ENCODE results near the gene SLC17A4. TPM values are rescaled to one million over a fixed set of nuclear protein-coding genes. Genes with fewer than 3 reads are reported as not detected.

The SLC17A4 gene
- total and polyA plus RNA-seq, 2 of the 13 experiments (the other 11 are each of a cell fraction or from before 2014, with no cell fraction given) = 0.07 TPM; not detected in 1

- POLR2A ChIA-PET = no interaction called here
- Histone ChIP-seq H2AFZ (ENCODE audit: low read length) (no peak overlapping the region), H3K36me3 (replicated peaks in 1 of 2; ENCODE audit: control insufficient read depth in 1 of 2, insufficient read depth in 2 of 2, low read length in 2 of 2) (no peaks in the 10 kb centered on the region), H3K27ac (ENCODE audit: extremely low read length, insufficient read depth, low read length) (no peak overlapping the region), H3K9me3 (ENCODE audit: low read length) (no peaks in the 10 kb centered on the region), H3K9ac (ENCODE audit: insufficient read depth, low read depth, low read length) (no peak overlapping the region), H3K79me2 (ENCODE audit: insufficient read depth, low read length) (no peaks in the 10 kb centered on the region), H3K4me1 (ENCODE audit: insufficient read depth, low read length) (no peaks in the 10 kb centered on the region), H3K4me2 (ENCODE audit: low read depth, low read length) (no peak overlapping the region), H3K4me3 (replicated peaks in 1 of 3; ENCODE audit: insufficient read depth in 1 of 3, low read depth in 2 of 3, low read length in 3 of 3) (no peak overlapping the region), H4K20me1 (ENCODE audit: insufficient read depth, low read length) (no peaks in the 10 kb centered on the region), H3K27me3 (ENCODE audit: control insufficient read depth in 1 of 2, insufficient read depth in 2 of 2, low read length in 2 of 2) (0 out of 5 replicates have a peak, but pooled peaks cover 0 to 6% of the 10 kb centered on the region in 2 experiments)
- TF ChIP-seq ZNF841 (CRISPR knock-in tag; IDR thresholded peaks at IDR 0.05; ENCODE audit: borderline replicate concordance) = no peak
- no peak for TF ChIP-seq GABPB1 (CRISPR knock-in tag; IDR thresholded peaks at IDR 0.05)
- TF ChIP-seq IRF2 (CRISPR knock-in tag; IDR thresholded peaks at IDR 0.05) = no peak
- TF ChIP-seq ZBTB8A (CRISPR knock-in tag; IDR thresholded peaks at IDR 0.05; ENCODE audit: borderline replicate concordance, low read depth) = no peak
- no peak for TF ChIP-seq RELA (CRISPR knock-in tag; IDR thresholded peaks at IDR 0.05)
- no peak for TF ChIP-seq ZIK1 (CRISPR knock-in tag; IDR thresholded peaks at IDR 0.05; ENCODE audit: borderline replicate concordance, low read depth)
- no peak for TF ChIP-seq ZBTB20 (CRISPR knock-in tag; IDR thresholded peaks at IDR 0.05; ENCODE audit: borderline replicate concordance, low read depth)
- FAIRE-seq (no peak), ATAC-seq (no peak), DNase-seq (ENCODE audit: low spot score) (no peak)
- in situ Hi-C loops (cut with HindIII; ENCODE audit: extremely low pct_ligation_motif_present, low pct_unique_long_range_greater_than_20kb) (no loop called here), intact Hi-C loops (cut with micrococcal nuclease; ENCODE audit: unreplicated experiment) (no loop called here)
- CTCF ChIA-PET (ENCODE audit: low intra/inter-chr PET ratio, low total read pairs) = no interaction called here
- WGBS (ENCODE audit: low lambda C conversion rate) = 4% methylated on average over 4 of the region's 4 CpGs
- BruUV-seq (replicated peaks) = no TSS peak
These were observed 23.5 kb downstream of the SLC17A4 start for GRCh38 chr6:25777856-25778649.

DNA sequence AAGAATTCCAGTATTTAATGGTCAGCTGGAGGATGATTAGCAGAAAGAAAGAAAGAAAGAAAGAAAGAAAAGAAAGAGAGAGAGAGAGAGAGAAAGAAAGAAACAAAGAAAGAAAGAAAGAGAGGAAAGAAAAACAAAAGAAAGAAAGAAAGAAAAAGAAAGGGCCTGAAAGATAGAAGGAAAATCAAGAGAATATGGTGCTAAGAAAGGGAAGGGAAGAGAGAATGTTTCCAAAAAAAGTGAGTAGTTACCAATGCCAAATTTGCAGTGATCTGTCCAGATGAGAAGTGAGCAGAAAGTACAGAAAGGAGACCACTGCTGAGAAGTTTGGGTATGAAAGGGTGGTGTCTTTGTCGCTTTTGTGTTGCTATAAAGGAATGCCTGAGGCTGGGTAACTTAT is 26.6 kb downstream of the SLC17A4 start:
- Histone ChIP-seq H3K4me3 (replicated peaks in 1 of 3; ENCODE audit: insufficient read depth in 1 of 3, low read depth in 2 of 3, low read length in 3 of 3) (no peak overlapping the region), H3K27me3 (ENCODE audit: control insufficient read depth in 1 of 2, insufficient read depth in 2 of 2, low read length in 2 of 2) (0 out of 5 replicates have a peak, but pooled peaks cover 0 to 6% of the 10 kb centered on the region in 2 experiments), H3K4me2 (ENCODE audit: low read depth, low read length) (no peak overlapping the region), H3K27ac (ENCODE audit: extremely low read length, insufficient read depth, low read length) (no peak overlapping the region), H4K20me1 (ENCODE audit: insufficient read depth, low read length) (no peaks in the 10 kb centered on the region), H3K9me3 (ENCODE audit: low read length) (no peaks in the 10 kb centered on the region), H2AFZ (ENCODE audit: low read length) (no peak overlapping the region), H3K4me1 (ENCODE audit: insufficient read depth, low read length) (no peaks in the 10 kb centered on the region), H3K9ac (ENCODE audit: insufficient read depth, low read depth, low read length) (no peak overlapping the region), H3K36me3 (replicated peaks in 1 of 2; ENCODE audit: control insufficient read depth in 1 of 2, insufficient read depth in 2 of 2, low read length in 2 of 2) (no peaks in the 10 kb centered on the region), H3K79me2 (ENCODE audit: insufficient read depth, low read length) (no peaks in the 10 kb centered on the region)
- intact Hi-C loops (cut with micrococcal nuclease; ENCODE audit: unreplicated experiment) (no loop called here), in situ Hi-C loops (cut with HindIII; ENCODE audit: extremely low pct_ligation_motif_present, low pct_unique_long_range_greater_than_20kb) (no loop called here)
- BruUV-seq (replicated peaks) = no TSS peak
- ATAC-seq (no peak), DNase-seq (ENCODE audit: low spot score) (no peak), FAIRE-seq (no peak)
- WGBS (ENCODE audit: low lambda C conversion rate) = 58% methylated on average over 1 of the region's 1 CpG
- POLR2A ChIA-PET = no interaction called here
- CTCF ChIA-PET (ENCODE audit: low intra/inter-chr PET ratio, low total read pairs) = no interaction called here
- TF ChIP-seq FOXA3 (CRISPR knock-in tag; IDR thresholded peaks at IDR 0.05) (no peak), ZNF510 (CRISPR knock-in tag; IDR thresholded peaks at IDR 0.05; ENCODE audit: low read depth) (no peak), ZNF337 (CRISPR knock-in tag; IDR thresholded peaks at IDR 0.05; ENCODE audit: borderline replicate concordance, low read depth) (no peak), KAT2B (IDR thresholded peaks at IDR 0.05; ENCODE audit: borderline replicate concordance, low read depth, low read length) (no peak), MIER2 (CRISPR knock-in tag; IDR thresholded peaks at IDR 0.05) (no peak), ATAD3A (CRISPR knock-in tag; IDR thresholded peaks at IDR 0.05) (no peak), TOE1 (CRISPR knock-in tag; IDR thresholded peaks at IDR 0.05) (no peak), FOSL1 (CRISPR knock-in tag; IDR thresholded peaks at IDR 0.05; ENCODE audit: borderline replicate concordance) (no peak), ZNF772 (CRISPR knock-in tag; IDR thresholded peaks at IDR 0.05) (no peak)
- TF ChIP-seq, protein P1, sequence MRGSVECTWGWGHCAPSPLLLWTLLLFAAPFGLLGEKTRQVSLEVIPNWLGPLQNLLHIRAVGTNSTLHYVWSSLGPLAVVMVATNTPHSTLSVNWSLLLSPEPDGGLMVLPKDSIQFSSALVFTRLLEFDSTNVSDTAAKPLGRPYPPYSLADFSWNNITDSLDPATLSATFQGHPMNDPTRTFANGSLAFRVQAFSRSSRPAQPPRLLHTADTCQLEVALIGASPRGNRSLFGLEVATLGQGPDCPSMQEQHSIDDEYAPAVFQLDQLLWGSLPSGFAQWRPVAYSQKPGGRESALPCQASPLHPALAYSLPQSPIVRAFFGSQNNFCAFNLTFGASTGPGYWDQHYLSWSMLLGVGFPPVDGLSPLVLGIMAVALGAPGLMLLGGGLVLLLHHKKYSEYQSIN (CRISPR knock-in tag; IDR thresholded peaks at IDR 0.05; ENCODE audit: borderline replicate concordance) = no peak

All from HepG2 (cell line).